HG03558 (cell line): ENCODE measurements around the gene SEC22A.

Source experiments
- ATAC-seq: cut with Tn5 transposase; IDR thresholded peaks from one replicate; pipeline ENCODE4 v1.9.1; 2021; ENCODE audit warnings: moderate number of reproducible peaks; ENCODE audit not compliant: unreplicated experiment; ENCODE audit errors: extremely low read depth

Gene SEC22A

GRCh38 chr3:123285931-123286307, 84.2 kb downstream of the SEC22A start:
- no peak for ATAC-seq

GRCh38 chr3:123286308-123287023, 84.7 kb downstream of the SEC22A start:
- ATAC-seq = no peak

GRCh38 chr3:123287051-123287961, 85.6 kb downstream of the SEC22A start:
- ATAC-seq = no peak

- ATAC-seq = no peak
Measured at GRCh38 chr3:123287962-123288302, 86.2 kb downstream of the SEC22A start.

GRCh38 chr3:123289391-123290106, 87.8 kb downstream of the SEC22A start:
- ATAC-seq = no peak

- ATAC-seq = no peak
Measured at GRCh38 chr3:123290107-123290930, 88.6 kb downstream of the SEC22A start.

GRCh38 chr3:123290962-123291361, 89.2 kb downstream of the SEC22A start:
- ATAC-seq = no peak

- no peak for ATAC-seq
Measured at GRCh38 chr3:123291404-123291803, 89.7 kb downstream of the SEC22A start.

- ATAC-seq = no peak
Measured at GRCh38 chr3:123292321-123293310, 90.9 kb downstream of the SEC22A start.

- ATAC-seq = no peak
Measured at GRCh38 chr3:123294296-123294938, 92.7 kb downstream of the SEC22A start.

GRCh38 chr3:123295171-123295900, 93.6 kb downstream of the SEC22A start:
- no peak for ATAC-seq

- ATAC-seq = no peak
Measured at GRCh38 chr3:123295901-123296250, 94.1 kb downstream of the SEC22A start.

GRCh38 chr3:123296261-123296660, 94.5 kb downstream of the SEC22A start:
- ATAC-seq = no peak

GRCh38 chr3:123296836-123297626, 95.3 kb downstream of the SEC22A start:
- no peak for ATAC-seq

GRCh38 chr3:123297627-123297899, 95.8 kb downstream of the SEC22A start:
- no peak for ATAC-seq

GRCh38 chr3:123298903-123299302, 97.2 kb downstream of the SEC22A start:
- ATAC-seq = no peak

- no peak for ATAC-seq
Measured at GRCh38 chr3:123299581-123299980, 97.8 kb downstream of the SEC22A start.
